Measurements from ENCODE around the gene HDAC4. TPM values are rescaled to one million over a fixed set of nuclear protein-coding genes. Genes with fewer than 3 reads are reported as not detected.

The HDAC4 gene
- total RNA-seq, 1 experiment from 2014 or later = 47.6 TPM

DNA sequence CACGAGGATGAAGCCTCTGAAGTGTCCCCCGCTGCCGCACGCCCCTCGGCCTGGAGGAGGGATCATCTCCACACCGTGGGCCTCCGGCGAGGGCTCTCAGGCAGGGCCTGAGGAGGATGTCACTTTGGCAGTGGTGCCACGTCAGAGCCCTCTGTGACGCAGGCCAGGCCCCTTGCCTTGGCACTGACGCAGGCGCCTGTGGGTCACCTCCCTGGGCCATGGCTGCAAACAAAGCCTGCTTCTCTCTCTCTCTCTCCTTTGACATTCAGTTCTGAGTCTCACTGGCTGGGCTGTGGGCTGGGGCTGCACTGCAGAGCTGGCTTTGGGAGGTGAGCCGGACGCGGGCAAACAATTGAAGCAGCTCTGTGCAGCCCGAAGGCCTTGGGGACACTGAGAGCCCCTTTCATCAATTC is 279.2 kb downstream of the HDAC4 start:
- ChIA-PET CTCF (no interaction called here), RAD21 (ENCODE audit: low non-redundant PET in 1 of 2, low total read pairs in 2 of 2, uncharacterized antibody in 2 of 2, unreplicated experiment in 2 of 2) (no interaction called here)

More for the DNA sequence above, 279.2 kb downstream of the HDAC4 start:
- Histone ChIP-seq H3K27ac (ENCODE audit: low read depth, low read length) (no peak overlapping the region), H3K9me3 (ENCODE audit: control insufficient read depth in 1 of 2, insufficient read depth in 1 of 2, low read depth in 1 of 2, low read length in 2 of 2) (no peaks in the 10 kb centered on the region), H3K9me2 (ENCODE audit: insufficient read depth) (no peaks in the 10 kb centered on the region), H2AFZ (ENCODE audit: low read depth, low read length, poor library complexity, severe bottlenecking) (no peak overlapping the region), H3K36me3 (ENCODE audit: control insufficient read depth in 1 of 2, insufficient read depth in 2 of 2, low read length in 2 of 2) (peaks cover 4 to 13% of the 10 kb centered on the region in 2 experiments; a peak in 3 of 4 replicates), H3K4me1 (ENCODE audit: control insufficient read depth in 1 of 2, insufficient read depth in 2 of 2, low read length in 2 of 2) (no peaks in the 10 kb centered on the region), H3K9ac (ENCODE audit: low read length) (no peak overlapping the region), H3K79me2 (ENCODE audit: insufficient read depth, low read length) (no peaks in the 10 kb centered on the region), H4K20me1 (ENCODE audit: insufficient read depth) (no peaks in the 10 kb centered on the region), H3K27me3 (ENCODE audit: insufficient read depth, low read length) (no peaks in the 10 kb centered on the region), H3K4me2 (ENCODE audit: low read length) (no peak overlapping the region), H3K4me3 (replicated peaks in 1 of 2; ENCODE audit: low read depth in 1 of 2, low read length in 2 of 2) (no peak overlapping the region)
- DNase-seq (ENCODE audit: low read depth, low spot score) (no peak), ATAC-seq (no peak)
- intact Hi-C loops (cut with micrococcal nuclease) = no loop called here
- no TSS peak for BruUV-seq (replicated peaks)
- POLR2A ChIA-PET = no interaction called here
- no peak for TF ChIP-seq EZH2 (IDR thresholded peaks at IDR 0.05)
- no peak for TF ChIP-seq RAD21 (IDR thresholded peaks at IDR 0.05; ENCODE audit: low read depth)
- TF ChIP-seq YY1 (IDR thresholded peaks at IDR 0.05; ENCODE audit: extremely low read depth, insufficient replicate concordance, low read depth, low read length) = no peak
- no peak for TF ChIP-seq TCF7L2 (IDR thresholded peaks at IDR 0.05; ENCODE audit: borderline replicate concordance, extremely low read depth, insufficient read depth, insufficient read length)
- no peak for TF ChIP-seq SIN3A (IDR thresholded peaks at IDR 0.05; ENCODE audit: low read depth)
- TF ChIP-seq POLR2AphosphoS5 (IDR thresholded peaks at IDR 0.05; ENCODE audit: low read depth, low read length) = no peak
- TF ChIP-seq, protein P1, sequence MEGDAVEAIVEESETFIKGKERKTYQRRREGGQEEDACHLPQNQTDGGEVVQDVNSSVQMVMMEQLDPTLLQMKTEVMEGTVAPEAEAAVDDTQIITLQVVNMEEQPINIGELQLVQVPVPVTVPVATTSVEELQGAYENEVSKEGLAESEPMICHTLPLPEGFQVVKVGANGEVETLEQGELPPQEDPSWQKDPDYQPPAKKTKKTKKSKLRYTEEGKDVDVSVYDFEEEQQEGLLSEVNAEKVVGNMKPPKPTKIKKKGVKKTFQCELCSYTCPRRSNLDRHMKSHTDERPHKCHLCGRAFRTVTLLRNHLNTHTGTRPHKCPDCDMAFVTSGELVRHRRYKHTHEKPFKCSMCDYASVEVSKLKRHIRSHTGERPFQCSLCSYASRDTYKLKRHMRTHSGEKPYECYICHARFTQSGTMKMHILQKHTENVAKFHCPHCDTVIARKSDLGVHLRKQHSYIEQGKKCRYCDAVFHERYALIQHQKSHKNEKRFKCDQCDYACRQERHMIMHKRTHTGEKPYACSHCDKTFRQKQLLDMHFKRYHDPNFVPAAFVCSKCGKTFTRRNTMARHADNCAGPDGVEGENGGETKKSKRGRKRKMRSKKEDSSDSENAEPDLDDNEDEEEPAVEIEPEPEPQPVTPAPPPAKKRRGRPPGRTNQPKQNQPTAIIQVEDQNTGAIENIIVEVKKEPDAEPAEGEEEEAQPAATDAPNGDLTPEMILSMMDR (IDR thresholded peaks at IDR 0.05 in 2 of 3, conservative IDR thresholded peaks at IDR 0.05 in 1 of 3; ENCODE audit: borderline replicate concordance in 1 of 3, insufficient read depth in 1 of 3, low read depth in 2 of 3, low read length in 2 of 3) = no peak
- TF ChIP-seq JUND (IDR thresholded peaks at IDR 0.05) = no peak
- TF ChIP-seq, protein P2, sequence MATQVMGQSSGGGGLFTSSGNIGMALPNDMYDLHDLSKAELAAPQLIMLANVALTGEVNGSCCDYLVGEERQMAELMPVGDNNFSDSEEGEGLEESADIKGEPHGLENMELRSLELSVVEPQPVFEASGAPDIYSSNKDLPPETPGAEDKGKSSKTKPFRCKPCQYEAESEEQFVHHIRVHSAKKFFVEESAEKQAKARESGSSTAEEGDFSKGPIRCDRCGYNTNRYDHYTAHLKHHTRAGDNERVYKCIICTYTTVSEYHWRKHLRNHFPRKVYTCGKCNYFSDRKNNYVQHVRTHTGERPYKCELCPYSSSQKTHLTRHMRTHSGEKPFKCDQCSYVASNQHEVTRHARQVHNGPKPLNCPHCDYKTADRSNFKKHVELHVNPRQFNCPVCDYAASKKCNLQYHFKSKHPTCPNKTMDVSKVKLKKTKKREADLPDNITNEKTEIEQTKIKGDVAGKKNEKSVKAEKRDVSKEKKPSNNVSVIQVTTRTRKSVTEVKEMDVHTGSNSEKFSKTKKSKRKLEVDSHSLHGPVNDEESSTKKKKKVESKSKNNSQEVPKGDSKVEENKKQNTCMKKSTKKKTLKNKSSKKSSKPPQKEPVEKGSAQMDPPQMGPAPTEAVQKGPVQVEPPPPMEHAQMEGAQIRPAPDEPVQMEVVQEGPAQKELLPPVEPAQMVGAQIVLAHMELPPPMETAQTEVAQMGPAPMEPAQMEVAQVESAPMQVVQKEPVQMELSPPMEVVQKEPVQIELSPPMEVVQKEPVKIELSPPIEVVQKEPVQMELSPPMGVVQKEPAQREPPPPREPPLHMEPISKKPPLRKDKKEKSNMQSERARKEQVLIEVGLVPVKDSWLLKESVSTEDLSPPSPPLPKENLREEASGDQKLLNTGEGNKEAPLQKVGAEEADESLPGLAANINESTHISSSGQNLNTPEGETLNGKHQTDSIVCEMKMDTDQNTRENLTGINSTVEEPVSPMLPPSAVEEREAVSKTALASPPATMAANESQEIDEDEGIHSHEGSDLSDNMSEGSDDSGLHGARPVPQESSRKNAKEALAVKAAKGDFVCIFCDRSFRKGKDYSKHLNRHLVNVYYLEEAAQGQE (IDR thresholded peaks at IDR 0.05; ENCODE audit: low read depth) = no peak
- no peak for TF ChIP-seq ZFX (IDR thresholded peaks at IDR 0.05)
- TF ChIP-seq ZNF274 (IDR thresholded peaks at IDR 0.05; ENCODE audit: low read depth, low read length) = no peak
- no peak for TF ChIP-seq EGR1 (IDR thresholded peaks at IDR 0.05; ENCODE audit: low read depth)
